Chondrocyte (in vitro differentiated cells): ENCODE data around the gene ATP5ME. TPM values are rescaled to one million over a fixed set of nuclear protein-coding genes. Genes with fewer than 3 reads are reported as not detected.
A peak's percentile ranks its signal among the peaks of the same experiment; 100 is the strongest.

ENCODE experiments used
- DNase-seq: peaks from one replicate; pipeline ENCODE4 v3.0.0; 2021; ENCODE audit warnings: mixed read lengths, low spot score
- H3K27ac Mint-ChIP-seq: one replicate; pipeline ENCODE4 v1.8.0; 2021; ENCODE audit warnings: mild to moderate bottlenecking, moderate library complexity, mixed read lengths; ENCODE audit not compliant: unreplicated experiment
- H3K27me3 Mint-ChIP-seq: 2 replicates; pipeline ENCODE4 v1.8.0; 2021; ENCODE audit warnings: low read depth, mixed read lengths
- H3K36me3 Mint-ChIP-seq: 2 replicates; pipeline ENCODE4 v1.8.0; 2021; ENCODE audit warnings: low read depth, mixed read lengths
- H3K4me1 Mint-ChIP-seq: 2 replicates; pipeline ENCODE4 v1.8.0; 2021; ENCODE audit warnings: low read depth, mild to moderate bottlenecking, mixed read lengths
- H3K4me3 Mint-ChIP-seq: one replicate; pipeline ENCODE4 v1.8.0; 2021; ENCODE audit warnings: mild to moderate bottlenecking, moderate library complexity, mixed read lengths; ENCODE audit not compliant: unreplicated experiment
- H3K9me3 Mint-ChIP-seq: 2 replicates; pipeline ENCODE4 v1.8.0; 2021; ENCODE audit warnings: low read depth, mixed read lengths
- CTCF ChIP-seq: fragments of 200-600 bp; sonication (generic); IDR thresholded peaks from 2 replicates; pipeline ENCODE4 v1.5.0; 2021; ENCODE audit warnings: antibody characterized with exemption, mild to moderate bottlenecking, moderate library complexity
- total RNA-seq: library from RNA; stranded (reverse); gene quantifications from 3 replicates; pipeline ENCODE4 v1.2.1, GENCODE V29; 2021

The ATP5ME gene
- total RNA-seq, 1 donor from 2014 or later = 240 TPM

DNA sequence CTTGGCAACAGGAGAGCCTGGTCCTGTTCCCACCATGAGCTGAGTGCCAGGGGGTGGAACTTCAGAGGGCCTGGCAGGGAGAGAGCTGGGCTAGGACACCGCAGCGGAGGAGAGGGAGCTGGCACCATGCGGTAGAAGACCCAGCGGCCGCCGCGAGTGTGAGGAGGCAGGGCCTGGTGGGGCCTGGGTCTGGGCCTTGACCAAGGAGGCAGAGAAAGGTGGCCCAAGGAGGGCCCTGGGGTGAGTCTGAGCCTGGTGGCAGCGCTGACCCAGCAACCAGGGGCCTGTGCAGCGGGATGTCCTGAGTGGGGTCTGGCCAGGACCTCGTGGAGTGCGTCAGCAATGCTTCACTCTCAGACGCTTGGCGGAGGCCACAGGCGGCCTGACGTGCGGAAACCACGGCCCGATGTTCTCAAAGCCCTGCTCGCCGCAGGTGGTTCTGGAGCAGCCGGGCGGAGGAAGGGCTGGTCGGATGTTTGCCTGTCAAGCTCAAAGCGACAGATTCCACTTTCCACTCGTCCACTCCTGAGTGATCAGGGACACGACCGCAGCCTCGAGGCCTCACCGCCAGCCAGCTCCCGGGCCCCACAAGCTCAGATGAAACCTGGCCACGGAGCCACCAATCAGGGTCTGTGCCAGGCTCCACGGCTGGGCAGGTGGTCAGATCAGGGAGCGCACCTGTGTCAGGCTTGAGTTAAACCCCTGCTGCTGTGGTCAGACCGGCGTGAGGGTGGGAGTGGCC lies 20.8 kb downstream of the ATP5ME start:
- Mint-ChIP-seq H3K27me3 (peaks cover 2% of the 10 kb centered on the region), H3K9me3 (no peaks in the 10 kb centered on the region), H3K4me1 (no peaks in the 10 kb centered on the region), H3K36me3 (no peaks in the 10 kb centered on the region), H3K27ac (no peak overlapping the region), H3K4me3 (no peak overlapping the region)
- DNase-seq = peak; percentile 87
- TF ChIP-seq CTCF = no peak

DNA sequence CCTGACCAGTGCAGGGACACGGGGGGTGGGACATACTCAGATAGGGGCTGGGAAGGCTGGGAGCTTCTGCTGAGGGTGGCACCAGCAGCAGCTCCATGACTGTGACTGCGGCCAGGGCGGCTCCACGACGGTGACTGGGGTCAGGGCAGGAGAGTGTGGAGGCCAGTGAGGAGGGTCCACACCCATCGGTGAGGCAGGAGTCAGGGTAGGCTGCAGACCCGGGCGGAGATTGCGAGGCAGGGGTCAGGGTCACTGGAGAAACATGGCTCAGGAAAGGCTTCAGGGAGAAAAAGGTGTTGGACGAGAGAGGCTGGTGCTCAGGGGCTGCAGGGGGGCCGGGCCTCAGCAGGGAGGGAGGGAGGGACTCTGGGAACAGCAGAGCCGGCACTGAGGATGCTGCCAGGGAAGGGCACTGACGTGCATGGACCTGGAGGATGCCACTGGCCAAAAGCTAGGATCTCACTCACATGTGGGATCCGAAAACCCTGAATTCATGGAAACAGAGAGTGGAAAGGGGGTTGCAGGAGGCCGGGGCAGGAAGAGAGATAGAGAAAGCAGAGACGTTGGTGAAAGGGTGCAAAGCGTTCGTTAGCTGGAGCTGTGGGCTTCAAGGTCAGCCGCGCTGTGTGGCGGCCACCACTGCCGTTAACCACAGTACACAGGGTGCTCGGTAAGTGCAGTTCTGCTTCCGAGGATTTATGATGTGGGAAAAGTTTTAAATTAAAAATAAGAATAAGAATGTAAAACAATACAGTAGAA lies 22.0 kb downstream of the ATP5ME start:
- no peak for TF ChIP-seq CTCF
- Mint-ChIP-seq H3K4me3 (no peak overlapping the region), H3K4me1 (no peaks in the 10 kb centered on the region), H3K36me3 (no peaks in the 10 kb centered on the region), H3K27me3 (peaks cover 2% of the 10 kb centered on the region), H3K27ac (no peak overlapping the region), H3K9me3 (no peaks in the 10 kb centered on the region)
- peak; percentile 68 for DNase-seq

DNA sequence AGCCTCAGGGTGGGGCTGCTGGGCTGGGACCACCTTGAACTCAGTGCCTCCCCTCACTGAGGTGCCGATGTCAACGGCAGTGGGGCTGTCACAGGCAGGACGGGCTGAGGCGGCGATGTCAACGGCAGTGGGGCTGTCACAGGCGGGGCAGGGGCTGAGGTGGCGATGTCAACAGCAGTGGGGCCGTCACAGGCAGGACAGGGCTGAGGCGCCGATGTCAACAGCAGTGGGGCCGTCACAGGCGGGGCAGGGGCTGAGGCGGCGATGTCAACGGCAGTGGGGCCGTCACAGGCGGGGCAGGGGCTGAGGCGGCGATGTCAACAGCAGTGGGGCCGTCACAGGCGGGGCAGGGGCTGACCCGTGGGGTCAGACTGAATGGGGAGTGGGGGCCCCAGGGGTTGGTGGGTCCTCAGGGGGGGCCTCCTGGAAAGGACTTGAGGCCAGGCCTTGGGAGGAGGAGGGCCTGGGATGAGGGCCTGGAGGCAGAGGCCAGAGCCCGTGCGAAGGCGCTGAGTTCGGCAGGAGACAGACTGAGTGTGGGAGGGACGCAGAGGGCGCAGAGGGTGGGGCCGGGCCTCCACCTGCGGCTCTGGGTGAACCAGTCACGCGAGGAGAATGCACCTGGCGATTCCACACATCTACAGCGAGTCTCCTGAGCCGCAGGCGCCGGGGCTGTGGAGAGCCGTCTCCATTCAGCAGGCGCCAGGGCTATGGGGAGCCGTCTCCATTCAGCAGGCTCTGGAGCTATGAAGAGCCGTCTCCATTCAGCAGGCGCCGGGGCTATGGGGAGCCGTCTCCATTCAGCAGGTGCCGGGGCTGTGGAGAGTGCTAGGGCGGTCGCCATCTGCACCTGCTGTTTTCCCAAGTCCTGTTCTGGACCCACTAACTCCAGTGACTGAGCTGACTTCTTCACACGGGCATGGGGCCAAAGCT lies 22.9 kb downstream of the ATP5ME start:
- no peak overlapping the region for H3K27ac Mint-ChIP-seq
- no peaks in the 10 kb centered on the region for H3K4me1 Mint-ChIP-seq
- H3K27me3 Mint-ChIP-seq = peaks cover 6% of the 10 kb centered on the region
- H3K36me3 Mint-ChIP-seq = no peaks in the 10 kb centered on the region
- no peak for TF ChIP-seq CTCF
- H3K4me3 Mint-ChIP-seq = no peak overlapping the region
- peak; percentile 82 for DNase-seq
- H3K9me3 Mint-ChIP-seq = no peaks in the 10 kb centered on the region

GRCh38 chr4:650461-650860 lies 23.6 kb downstream of the ATP5ME start:
- Mint-ChIP-seq H3K4me1 (no peaks in the 10 kb centered on the region), H3K36me3 (no peaks in the 10 kb centered on the region), H3K27me3 (peaks cover 7% of the 10 kb centered on the region), H3K4me3 (no peak overlapping the region), H3K27ac (no peak overlapping the region), H3K9me3 (peaks cover 2% of the 10 kb centered on the region)
- TF ChIP-seq CTCF = no peak
- peak; percentile 67 for DNase-seq
